ACC112 (cell line): Measurements from ENCODE around the gene ARR3.
"Not testable (repeated sequence)": the region's sequence is repeated elsewhere in the genome, so short reads cannot be mapped to it uniquely, and the experiment has no call there.

Source experiments
- H2AFZ ChIP-seq: fragments of 200-600 bp; sonication (generic); one replicate; pipeline ENCODE4 v1.6.0; 2017; ENCODE audit warnings: antibody characterized with exemption, low read length; ENCODE audit not compliant: unreplicated experiment
- H3K27ac ChIP-seq: fragments of 200-600 bp; sonication (generic); 2 replicates; pipeline ENCODE4 v1.5.1; 2014; ENCODE audit warnings: low read depth, mild to moderate bottlenecking, antibody characterized with exemption, low read length, moderate library complexity
- H3K27me3 ChIP-seq: fragments of 200-600 bp; sonication (generic); 2 replicates; pipeline ENCODE4 v1.6.1; 2014; ENCODE audit warnings: mild to moderate bottlenecking, antibody characterized with exemption, low read length, moderate library complexity, mixed read lengths; ENCODE audit not compliant: insufficient read depth
- H3K36me3 ChIP-seq: fragments of 200-600 bp; sonication (generic); 2 replicates; pipeline ENCODE4 v1.6.1; 2016; ENCODE audit warnings: mild to moderate bottlenecking, antibody characterized with exemption, low read length, moderate library complexity, mixed read lengths; ENCODE audit not compliant: insufficient read depth
- H3K4me1 ChIP-seq: fragments of 200-600 bp; sonication (generic); one replicate; pipeline ENCODE4 v1.6.1; 2016; ENCODE audit warnings: low read length, mixed read lengths; ENCODE audit not compliant: insufficient read depth, unreplicated experiment, control insufficient read depth
- H3K4me3 ChIP-seq: fragments of 200-600 bp; sonication (generic); 2 replicates; pipeline ENCODE4 v1.5.1; 2014; ENCODE audit warnings: mild to moderate bottlenecking, low read depth, low read length
- H3K79me2 ChIP-seq: fragments of 200-600 bp; sonication (generic); one replicate; pipeline ENCODE4 v1.6.0; 2016; ENCODE audit warnings: low read length; ENCODE audit not compliant: control insufficient read depth, unreplicated experiment, insufficient read depth

Gene ARR3

DNA sequence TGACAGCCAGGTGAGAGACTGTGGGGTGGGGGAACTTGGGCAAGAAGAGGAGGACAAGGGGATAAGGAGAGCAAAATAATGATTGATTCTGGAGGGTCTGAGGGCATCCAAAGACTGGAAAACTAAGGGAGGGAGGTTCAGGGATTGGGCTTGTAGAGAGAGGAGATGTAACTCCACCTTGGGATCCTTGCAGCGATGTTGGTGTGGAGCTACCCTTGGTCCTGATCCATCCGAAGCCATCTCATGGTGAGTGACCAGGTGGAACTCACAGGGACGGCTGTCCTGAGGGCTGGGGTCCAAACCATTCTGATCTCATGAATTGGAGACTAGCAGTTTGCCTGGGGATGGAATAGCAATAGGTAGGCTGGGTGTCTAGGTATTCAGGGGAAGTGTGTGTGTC is 12.4 kb downstream of the ARR3 start:
- no peak overlapping the region for H3K27ac ChIP-seq
- 0 out of 2 replicates have a peak, but pooled peaks cover 4% of the 10 kb centered on the region for H3K36me3 ChIP-seq
- H3K4me3 ChIP-seq: no peak overlapping the region
- no peaks in the 10 kb centered on the region for H3K79me2 ChIP-seq
- no peak overlapping the region for H2AFZ ChIP-seq
- H3K4me1 ChIP-seq: no peaks in the 10 kb centered on the region
- H3K27me3 ChIP-seq: no peaks in the 10 kb centered on the region

DNA sequence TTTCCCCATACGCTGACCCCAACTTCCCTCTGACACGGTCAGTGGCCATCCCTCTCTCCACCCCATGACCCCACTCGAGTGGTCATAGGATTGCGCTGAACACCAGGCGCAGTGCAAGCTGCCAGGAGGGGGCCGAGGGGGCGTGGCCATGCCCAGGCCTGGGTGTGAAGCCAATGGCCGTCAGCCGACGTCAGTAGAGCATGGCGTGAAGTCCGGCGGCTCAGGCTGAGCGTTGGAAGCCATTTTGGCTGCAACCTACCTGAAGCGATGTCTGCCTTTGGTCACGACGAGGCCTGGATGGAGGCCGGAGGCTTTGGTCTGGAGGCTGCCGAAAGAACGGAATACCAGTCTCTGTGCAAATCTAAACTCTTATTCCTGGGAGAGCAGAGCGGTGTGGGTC is 13.8 kb downstream of the ARR3 start, which contains the start of gene RAB41:
Gene RAB41, plus strand, starts transcription at position 222 of the 400 bp plus-strand sequence. Its CDS starts 46 bp downstream, at position 268.
- Histone ChIP-seq H3K27ac (no peak within 1 kb of the TSS), H3K36me3 (0 out of 2 replicates have a peak, but pooled peaks cover 4% of the 10 kb centered on the region), H3K79me2 (no peaks in the 10 kb centered on the region), H3K27me3 (no peaks in the 10 kb centered on the region), H3K4me1 (no peaks in the 10 kb centered on the region), H3K4me3 (no peak within 1 kb of the TSS), H2AFZ (no peak within 1 kb of the TSS)

DNA sequence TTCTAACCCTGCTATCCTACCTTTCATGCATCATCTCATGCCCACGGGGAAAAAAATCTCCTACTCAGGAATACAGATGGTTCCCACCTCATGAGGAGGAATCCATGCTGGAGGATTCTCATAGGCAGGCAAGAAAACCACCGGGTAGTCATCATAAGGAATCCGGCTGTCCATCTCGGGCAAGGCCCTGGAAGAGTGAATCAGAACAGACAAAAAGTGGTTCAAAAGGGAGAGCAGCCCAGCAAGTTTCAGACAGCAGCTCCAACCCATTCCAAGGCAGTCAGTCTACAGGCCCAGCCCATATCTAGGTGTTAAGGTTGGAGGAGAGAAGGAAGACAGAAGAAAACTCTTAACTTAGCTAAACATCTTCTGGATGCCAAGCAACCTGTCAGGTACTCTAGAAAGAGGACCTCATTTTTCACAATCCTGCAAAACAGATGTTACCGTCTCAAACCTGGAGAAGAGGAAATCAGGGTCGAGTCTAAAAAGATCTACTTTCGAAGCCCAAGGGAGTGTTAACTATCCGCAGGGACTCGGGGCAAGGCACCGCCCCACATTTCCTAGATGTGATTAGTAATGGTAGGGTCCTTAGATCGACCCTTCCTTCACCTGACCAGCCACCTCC is 21.1 kb downstream of the ARR3 start:
- peak overlapping the region; percentile 97 for H3K4me3 ChIP-seq
- H3K27ac ChIP-seq: no peak overlapping the region
- H3K36me3 ChIP-seq: 0 out of 2 replicates have a peak, but pooled peaks cover 4% of the 10 kb centered on the region
- H3K79me2 ChIP-seq: peaks cover 44% of the 10 kb centered on the region
- H3K27me3 ChIP-seq: no peaks in the 10 kb centered on the region
- peaks cover 22% of the 10 kb centered on the region for H3K4me1 ChIP-seq
- H2AFZ ChIP-seq: peak overlapping the region; percentile 82

DNA sequence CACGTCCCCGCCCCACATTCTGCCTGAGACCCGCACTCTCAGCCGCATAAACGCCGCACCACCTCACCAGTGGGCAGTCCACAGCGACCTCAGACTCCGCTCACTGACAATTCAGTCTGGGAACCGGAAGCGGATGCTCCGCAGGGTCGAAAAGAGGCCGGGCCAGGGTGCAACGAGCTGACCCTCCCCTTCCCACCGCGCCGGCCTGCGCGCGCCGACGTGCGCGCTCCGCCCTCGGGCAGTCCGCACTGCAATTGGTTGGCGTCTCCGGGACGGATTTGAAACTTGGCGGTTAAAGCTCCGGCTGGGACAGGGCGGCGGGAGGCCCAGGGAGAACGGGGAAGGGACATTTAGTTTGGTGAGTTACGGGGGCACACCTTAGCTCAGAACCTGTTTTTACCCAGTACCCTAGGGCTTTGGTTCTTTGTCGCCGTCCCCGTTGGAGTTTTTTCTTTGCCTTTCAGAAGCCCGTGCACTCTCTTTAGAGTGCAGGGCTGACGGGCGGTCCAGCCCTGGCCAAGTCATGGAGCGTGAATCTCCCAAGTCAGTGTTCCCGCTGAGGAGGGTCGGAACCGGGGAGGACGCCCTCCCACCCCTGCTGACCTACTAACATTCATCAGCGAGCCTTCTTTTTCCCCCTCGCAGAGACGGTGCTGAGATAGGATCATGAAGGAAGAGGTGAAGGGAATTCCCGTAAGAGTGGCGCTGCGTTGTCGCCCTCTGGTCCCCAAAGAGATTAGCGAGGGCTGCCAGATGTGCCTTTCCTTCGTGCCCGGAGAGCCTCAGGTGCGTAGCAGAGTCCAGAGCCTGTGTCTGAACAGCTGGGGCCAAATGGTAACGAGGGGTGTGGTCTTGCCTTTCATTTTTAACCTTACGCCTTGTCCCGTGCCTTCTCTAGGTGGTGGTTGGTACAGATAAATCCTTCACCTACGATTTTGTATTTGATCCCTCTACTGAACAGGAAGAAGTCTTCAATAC is 21.9 kb downstream of the ARR3 start, which contains the start of the genes KIF4A and PDZD11:
Gene KIF4A, plus strand, starts transcription at position 312 of the 978 bp plus-strand sequence. Its CDS starts 355 bp downstream, at position 667.
Gene PDZD11, minus strand, starts transcription at position 135 of the 978 bp plus-strand sequence. CDS start 586 bp downstream, outside the sequence.
- 0 out of 2 replicates have a peak, but pooled peaks cover under 1% of the 10 kb centered on the region for H3K36me3 ChIP-seq
- peak within 1 kb of the TSS; percentile 82 for H2AFZ ChIP-seq
- peaks cover 51% of the 10 kb centered on the region for H3K79me2 ChIP-seq
- H3K4me3 ChIP-seq: peak within 1 kb of the TSS; percentile 97
- no peaks in the 10 kb centered on the region for H3K27me3 ChIP-seq
- H3K27ac ChIP-seq: peak within 1 kb of the TSS; percentile 22; the same call in 1 of the 2 replicates
- peaks cover 22% of the 10 kb centered on the region for H3K4me1 ChIP-seq

DNA sequence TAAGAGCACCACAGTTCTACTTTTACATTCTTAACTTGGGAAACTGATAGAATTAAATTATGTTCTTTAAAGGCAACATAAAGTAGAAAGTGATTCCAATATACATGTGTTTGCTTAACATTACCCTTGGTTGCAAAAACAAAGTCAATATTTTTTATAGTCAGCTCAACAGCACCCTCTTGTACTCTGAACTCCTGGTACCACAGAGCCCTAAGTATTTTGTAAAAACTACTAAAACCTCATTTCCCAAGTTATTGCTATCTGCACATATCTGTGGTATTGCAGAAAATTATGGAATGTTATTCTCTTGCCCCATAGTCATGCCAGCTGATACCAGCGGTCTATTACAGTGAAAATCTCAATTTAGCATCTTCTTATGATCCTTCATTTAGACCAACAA is 24.7 kb downstream of the ARR3 start:
- Histone ChIP-seq H2AFZ (no peak overlapping the region), H3K27me3 (no peaks in the 10 kb centered on the region), H3K36me3 (no peaks in the 10 kb centered on the region), H3K27ac (no peak overlapping the region), H3K4me3 (peak overlapping the region; percentile 97), H3K4me1 (peaks cover 22% of the 10 kb centered on the region), H3K79me2 (peaks cover 67% of the 10 kb centered on the region)

DNA sequence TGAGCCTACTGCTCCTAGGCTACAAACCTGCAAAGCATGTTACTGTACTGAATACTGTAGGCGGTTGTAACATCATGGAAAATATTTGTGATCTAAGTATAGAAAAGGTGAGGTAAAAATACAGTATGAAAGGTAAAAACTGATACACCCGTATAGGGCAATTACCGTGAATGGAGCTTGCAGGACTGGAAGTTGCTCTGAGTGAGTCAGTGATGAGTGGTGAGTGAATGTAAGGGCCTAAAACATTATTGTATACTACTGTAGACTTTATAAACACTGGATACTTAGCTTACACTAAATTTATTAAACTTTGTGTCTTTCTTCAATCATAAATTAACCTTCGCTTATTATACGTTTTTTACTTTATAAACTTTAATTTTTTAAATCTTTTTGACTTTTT is 25.5 kb downstream of the ARR3 start:
- Histone ChIP-seq H3K27me3 (no peaks in the 10 kb centered on the region), H3K36me3 (no peaks in the 10 kb centered on the region), H3K4me3 (peak overlapping the region; percentile 97; the same call in 1 of the 2 replicates), H3K4me1 (peaks cover 22% of the 10 kb centered on the region), H2AFZ (no peak overlapping the region), H3K27ac (no peak overlapping the region), H3K79me2 (peaks cover 72% of the 10 kb centered on the region)

DNA sequence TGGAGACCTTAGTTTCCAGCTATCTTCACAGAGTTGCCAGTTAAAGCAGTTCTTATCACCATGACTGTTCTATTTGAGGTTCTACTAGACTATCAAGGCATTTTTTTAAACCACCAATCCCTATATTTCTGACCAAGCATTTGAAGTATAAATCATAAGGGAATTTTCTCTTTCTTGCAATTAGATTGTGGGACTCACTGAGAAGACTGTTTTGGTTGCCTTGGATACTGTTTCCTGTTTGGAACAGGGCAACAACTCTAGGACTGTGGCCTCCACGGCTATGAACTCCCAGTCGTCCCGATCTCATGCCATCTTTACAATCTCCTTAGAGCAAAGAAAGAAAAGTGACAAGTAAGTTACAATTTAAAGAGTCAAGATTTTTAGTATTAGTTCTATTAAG is 33.6 kb downstream of the ARR3 start:
- Histone ChIP-seq H3K79me2 (peaks cover 40% of the 10 kb centered on the region), H3K27ac (peak overlapping the region; percentile 72), H3K4me1 (peaks cover 5% of the 10 kb centered on the region), H3K36me3 (no peaks in the 10 kb centered on the region), H3K4me3 (no peak overlapping the region), H2AFZ (no peak overlapping the region), H3K27me3 (no peaks in the 10 kb centered on the region)

DNA sequence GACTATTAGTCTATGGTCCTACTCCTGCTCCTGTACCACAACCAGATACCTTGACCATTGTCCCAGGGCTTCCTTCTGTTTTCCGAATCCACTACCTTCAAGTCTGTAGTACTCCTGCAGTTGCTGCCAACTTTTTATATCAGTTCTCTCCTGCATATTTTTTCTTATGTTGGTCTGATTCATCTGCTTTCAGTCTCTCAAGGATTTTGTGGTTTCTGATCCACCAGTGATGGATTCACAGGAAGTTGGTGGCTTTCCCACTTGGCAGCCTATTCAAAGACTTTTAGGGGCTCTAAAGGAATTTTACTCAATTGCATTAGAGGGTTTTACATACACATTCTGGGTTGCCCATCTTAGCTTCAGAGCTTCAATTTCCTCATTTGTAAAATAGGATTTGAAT is 45.4 kb downstream of the ARR3 start:
- Histone ChIP-seq H2AFZ (no peak overlapping the region), H3K36me3 (no peaks in the 10 kb centered on the region), H3K4me3 (no peak overlapping the region), H3K4me1 (peaks cover 4% of the 10 kb centered on the region), H3K79me2 (peaks cover 47% of the 10 kb centered on the region), H3K27ac (no peak overlapping the region), H3K27me3 (no peaks in the 10 kb centered on the region)

DNA sequence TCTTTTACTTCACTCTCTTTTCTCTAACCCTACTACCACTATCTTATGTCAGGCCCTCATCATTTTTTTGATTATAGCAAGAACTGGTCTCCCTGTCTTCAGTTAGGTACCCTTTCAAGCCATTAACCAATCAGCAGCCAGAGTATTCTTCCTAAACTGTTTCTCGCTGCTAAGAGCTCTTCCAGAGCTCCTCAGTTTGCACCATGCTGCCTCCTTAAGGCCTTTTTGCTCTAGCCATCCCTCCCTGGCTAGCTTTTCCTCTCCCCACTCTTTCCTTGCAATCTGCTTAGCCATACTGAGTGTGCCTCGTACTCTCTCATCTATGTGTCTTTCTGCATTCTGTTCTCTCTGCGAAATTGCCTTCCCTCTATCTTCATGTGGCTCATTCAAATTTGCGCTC is 54.6 kb downstream of the ARR3 start:
- Histone ChIP-seq H3K27me3 (no peaks in the 10 kb centered on the region), H3K36me3 (0 out of 2 replicates have a peak, but pooled peaks cover 3% of the 10 kb centered on the region), H3K79me2 (peaks cover 18% of the 10 kb centered on the region)

DNA sequence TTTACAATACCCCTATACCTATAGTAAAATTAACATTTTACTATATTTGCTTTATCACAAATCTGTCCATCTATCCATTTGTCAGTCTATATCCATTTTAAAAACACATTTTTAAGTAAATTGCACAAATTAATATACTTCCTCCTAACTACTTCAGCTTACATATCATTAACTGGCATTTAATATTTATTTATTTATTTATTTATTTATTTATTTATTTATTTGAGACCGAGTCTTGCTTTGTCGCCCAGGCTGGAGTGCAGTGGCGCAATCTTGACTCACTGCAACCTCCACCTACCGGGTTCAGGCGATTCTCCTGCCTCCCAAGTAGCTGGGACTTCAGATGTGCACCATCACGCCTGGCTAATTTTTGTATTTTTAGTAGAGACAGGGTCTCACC is 55.5 kb downstream of the ARR3 start:
- H3K27ac ChIP-seq, H3K4me1 ChIP-seq, H3K36me3 ChIP-seq, H3K4me3 ChIP-seq, H3K27me3 ChIP-seq, H2AFZ ChIP-seq: not testable (repeated sequence)
- peaks cover 18% of the 10 kb centered on the region for H3K79me2 ChIP-seq

More for the DNA sequence above, 54.6 kb downstream of the ARR3 start:
- Histone ChIP-seq H2AFZ (no peak overlapping the region), H3K4me3 (no peak overlapping the region), H3K4me1 (no peaks in the 10 kb centered on the region), H3K27ac (no peak overlapping the region)
